ENCODE data around the gene DESI1.

Gene DESI1

GRCh38 chr22:41647771-41648170, 26.9 kb upstream of the DESI1 start:
- Histone ChIP-seq H4K20me1 (ENCODE audit: insufficient read depth, low read length) (no peaks in the 10 kb centered on the region), H2AFZ (ENCODE audit: low read length) (no peak overlapping the region), H3K4me1 (ENCODE audit: insufficient read depth, low read length, severe bottlenecking) (no peaks in the 10 kb centered on the region), H3K9me3 (ENCODE audit: low read length) (no peaks in the 10 kb centered on the region), H3F3A (ENCODE audit: insufficient read depth, low read length) (no peaks in the 10 kb centered on the region), H3K9me2 (ENCODE audit: low read depth, low read length) (no peaks in the 10 kb centered on the region), H3K27ac (ENCODE audit: low read depth, low read length, poor library complexity, severe bottlenecking) (no peak overlapping the region), H3K79me2 (ENCODE audit: insufficient read depth, low read length) (no peaks in the 10 kb centered on the region), H3K27me3 (ENCODE audit: insufficient read depth, low read length) (no peaks in the 10 kb centered on the region), H3K9ac (ENCODE audit: low read length) (no peak overlapping the region), H3K4me2 (ENCODE audit: low read length) (no peak overlapping the region), H3K4me3 (ENCODE audit: low read depth, low read length, poor library complexity, severe bottlenecking) (no peak overlapping the region), H3K36me3 (ENCODE audit: insufficient read depth, low read length) (peaks cover 84% of the 10 kb centered on the region)
- TF ChIP-seq EZH2 (IDR thresholded peaks at IDR 0.05; ENCODE audit: borderline replicate concordance, low read length) = no peak
- TF ChIP-seq, protein P1, sequence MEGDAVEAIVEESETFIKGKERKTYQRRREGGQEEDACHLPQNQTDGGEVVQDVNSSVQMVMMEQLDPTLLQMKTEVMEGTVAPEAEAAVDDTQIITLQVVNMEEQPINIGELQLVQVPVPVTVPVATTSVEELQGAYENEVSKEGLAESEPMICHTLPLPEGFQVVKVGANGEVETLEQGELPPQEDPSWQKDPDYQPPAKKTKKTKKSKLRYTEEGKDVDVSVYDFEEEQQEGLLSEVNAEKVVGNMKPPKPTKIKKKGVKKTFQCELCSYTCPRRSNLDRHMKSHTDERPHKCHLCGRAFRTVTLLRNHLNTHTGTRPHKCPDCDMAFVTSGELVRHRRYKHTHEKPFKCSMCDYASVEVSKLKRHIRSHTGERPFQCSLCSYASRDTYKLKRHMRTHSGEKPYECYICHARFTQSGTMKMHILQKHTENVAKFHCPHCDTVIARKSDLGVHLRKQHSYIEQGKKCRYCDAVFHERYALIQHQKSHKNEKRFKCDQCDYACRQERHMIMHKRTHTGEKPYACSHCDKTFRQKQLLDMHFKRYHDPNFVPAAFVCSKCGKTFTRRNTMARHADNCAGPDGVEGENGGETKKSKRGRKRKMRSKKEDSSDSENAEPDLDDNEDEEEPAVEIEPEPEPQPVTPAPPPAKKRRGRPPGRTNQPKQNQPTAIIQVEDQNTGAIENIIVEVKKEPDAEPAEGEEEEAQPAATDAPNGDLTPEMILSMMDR (IDR thresholded peaks at IDR 0.05; ENCODE audit: low read length) = no peak

DNA sequence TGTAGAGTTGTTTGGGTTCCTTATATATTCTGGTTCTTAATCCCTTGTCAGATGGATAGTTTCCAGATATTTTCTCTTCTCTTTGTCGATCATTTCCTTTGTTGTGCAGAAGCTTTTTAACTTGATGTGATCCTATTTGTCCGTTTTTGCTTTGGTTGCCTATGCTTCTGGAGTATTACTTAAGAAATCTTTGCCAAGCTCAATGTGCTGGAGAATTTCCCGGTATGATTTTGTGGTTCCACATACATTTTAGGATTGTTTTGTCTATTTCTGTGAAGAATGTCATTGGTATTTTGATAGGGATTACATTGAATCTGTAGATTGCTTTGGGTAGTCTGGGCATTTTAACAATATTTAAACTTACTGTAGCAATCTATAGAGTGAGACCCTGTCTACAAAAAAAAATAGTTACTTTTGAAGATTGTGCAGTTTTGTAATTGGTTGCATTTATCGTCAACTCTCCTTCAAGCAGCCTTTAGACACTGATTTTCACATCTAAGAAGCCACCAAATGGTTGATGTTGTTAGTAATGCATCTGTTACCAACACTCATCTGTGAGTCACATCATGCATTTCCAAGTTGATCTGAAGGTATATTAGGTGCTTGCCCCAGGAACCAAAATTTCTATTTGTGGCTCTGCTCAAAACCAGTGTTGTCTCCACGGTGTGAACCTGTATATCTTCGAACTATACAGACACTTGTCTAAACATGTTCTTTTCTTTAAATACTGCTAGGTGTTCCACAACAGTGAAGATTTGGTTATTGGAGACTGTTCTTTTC, 21.7 kb upstream of the DESI1 start:
- TF ChIP-seq, protein P1 (IDR thresholded peaks at IDR 0.05; ENCODE audit: low read length) = no peak
- no peak for TF ChIP-seq EZH2 (IDR thresholded peaks at IDR 0.05; ENCODE audit: borderline replicate concordance, low read length)
- Histone ChIP-seq H3K4me1 (ENCODE audit: insufficient read depth, low read length, severe bottlenecking) (no peaks in the 10 kb centered on the region), H3K4me3 (ENCODE audit: low read depth, low read length, poor library complexity, severe bottlenecking) (no peak overlapping the region), H2AFZ (ENCODE audit: low read length) (no peak overlapping the region), H3K9me3 (ENCODE audit: low read length) (no peaks in the 10 kb centered on the region), H4K20me1 (ENCODE audit: insufficient read depth, low read length) (no peaks in the 10 kb centered on the region), H3K79me2 (ENCODE audit: insufficient read depth, low read length) (no peaks in the 10 kb centered on the region), H3K4me2 (ENCODE audit: low read length) (no peak overlapping the region), H3K36me3 (ENCODE audit: insufficient read depth, low read length) (peaks cover 94% of the 10 kb centered on the region), H3K9me2 (ENCODE audit: low read depth, low read length) (no peaks in the 10 kb centered on the region), H3K27me3 (ENCODE audit: insufficient read depth, low read length) (no peaks in the 10 kb centered on the region), H3K27ac (ENCODE audit: low read depth, low read length, poor library complexity, severe bottlenecking) (no peak overlapping the region), H3K9ac (ENCODE audit: low read length) (no peak overlapping the region), H3F3A (ENCODE audit: insufficient read depth, low read length) (no peaks in the 10 kb centered on the region)

GRCh38 chr22:41641854-41642253, 21.0 kb upstream of the DESI1 start:
- no peaks in the 10 kb centered on the region for H3F3A ChIP-seq (ENCODE audit: insufficient read depth, low read length)
- H3K9ac ChIP-seq (ENCODE audit: low read length) = no peak overlapping the region
- H3K9me2 ChIP-seq (ENCODE audit: low read depth, low read length) = no peaks in the 10 kb centered on the region
- H3K4me2 ChIP-seq (ENCODE audit: low read length) = no peak overlapping the region
- H2AFZ ChIP-seq (ENCODE audit: low read length) = no peak overlapping the region
- no peak overlapping the region for H3K27ac ChIP-seq (ENCODE audit: low read depth, low read length, poor library complexity, severe bottlenecking)
- peaks cover 94% of the 10 kb centered on the region for H3K36me3 ChIP-seq (ENCODE audit: insufficient read depth, low read length)
- H3K79me2 ChIP-seq (ENCODE audit: insufficient read depth, low read length) = no peaks in the 10 kb centered on the region
- no peaks in the 10 kb centered on the region for H3K4me1 ChIP-seq (ENCODE audit: insufficient read depth, low read length, severe bottlenecking)
- no peaks in the 10 kb centered on the region for H3K27me3 ChIP-seq (ENCODE audit: insufficient read depth, low read length)
- no peaks in the 10 kb centered on the region for H4K20me1 ChIP-seq (ENCODE audit: insufficient read depth, low read length)
- no peak for TF ChIP-seq EZH2 (IDR thresholded peaks at IDR 0.05; ENCODE audit: borderline replicate concordance, low read length)
- TF ChIP-seq, protein P1 (IDR thresholded peaks at IDR 0.05; ENCODE audit: low read length) = no peak
- H3K9me3 ChIP-seq (ENCODE audit: low read length) = no peaks in the 10 kb centered on the region
- H3K4me3 ChIP-seq (ENCODE audit: low read depth, low read length, poor library complexity, severe bottlenecking) = no peak overlapping the region
